SK-N-MC (cell line): ENCODE data around the gene RANBP9.

Experiments
- DNase-seq: peaks from one replicate; pipeline ENCODE4 v3.0.0-alpha.2; 2011; ENCODE audit warnings: low read depth, low spot score
- H3K27ac ChIP-seq: fragments of 200-600 bp; sonication (generic); 2 replicates; pipeline ENCODE4 v1.5.1; 2016; ENCODE audit warnings: mixed run types
- H3K36me3 ChIP-seq: fragments of 200-600 bp; sonication (generic); 2 replicates; pipeline ENCODE4 v1.6.1; 2017; ENCODE audit warnings: antibody characterized with exemption, low read length, mixed read lengths; ENCODE audit not compliant: insufficient read depth
- H3K4me3 ChIP-seq: fragments of 200-600 bp; sonication (generic); 2 replicates; pipeline ENCODE4 v1.5.1; 2016
- H3K9ac ChIP-seq: fragments of 200-600 bp; sonication (generic); 2 replicates; pipeline ENCODE4 v1.8.0; 2017; ENCODE audit warnings: mixed run types, mixed read lengths; ENCODE audit not compliant: insufficient read length
- H3K9me3 ChIP-seq: fragments of 200-600 bp; sonication (generic); 2 replicates; pipeline ENCODE4 v1.6.1; 2017; ENCODE audit warnings: low read depth, mild to moderate bottlenecking, antibody characterized with exemption, low read length, moderate library complexity, mixed read lengths
- EZH2 ChIP-seq: fragments of 200-600 bp; sonication (generic); IDR thresholded peaks from one replicate; pipeline ENCODE4 v1.6.1; 2017; ENCODE audit warnings: antibody characterized with exemption
- FOXP2 ChIP-seq: optimal IDR thresholded peaks from 2 replicates; pipeline ENCODE3; 2011; ENCODE audit warnings: mild to moderate bottlenecking, moderate library complexity; ENCODE audit not compliant: insufficient read depth; ENCODE audit errors: extremely low read length, control extremely low read depth
- POLR2AphosphoS5 ChIP-seq: IDR thresholded peaks from 2 replicates; pipeline ENCODE4 v1.6.1; 2012; ENCODE audit warnings: mild to moderate bottlenecking, low read depth, low read length, borderline replicate concordance

RANBP9 gene

GRCh38 chr6:13638014-13638413 is 73.6 kb downstream of the RANBP9 start:
- no peaks in the 10 kb centered on the region for H3K9me3 ChIP-seq
- H3K27ac ChIP-seq, result no peak overlapping the region
- no peak for DNase-seq
- H3K36me3 ChIP-seq, result peaks cover 70% of the 10 kb centered on the region
- no peak overlapping the region for H3K4me3 ChIP-seq
- H3K9ac ChIP-seq, result no peak overlapping the region
- TF ChIP-seq EZH2, result no peak
- TF ChIP-seq FOXP2, result no peak
- TF ChIP-seq POLR2AphosphoS5, result no peak

- TF ChIP-seq EZH2, result no peak
- no peak for TF ChIP-seq FOXP2
- no peak for TF ChIP-seq POLR2AphosphoS5
- Histone ChIP-seq H3K9me3 (no peaks in the 10 kb centered on the region), H3K4me3 (no peak overlapping the region), H3K9ac (no peak overlapping the region), H3K36me3 (peaks cover 76% of the 10 kb centered on the region), H3K27ac (no peak overlapping the region)
- DNase-seq, result no peak
Measured at GRCh38 chr6:13635948-13636658, 75.5 kb downstream of the RANBP9 start.

GRCh38 chr6:13633343-13633742 is 78.3 kb downstream of the RANBP9 start:
- no peak overlapping the region for H3K9ac ChIP-seq
- H3K27ac ChIP-seq, result no peak overlapping the region
- H3K4me3 ChIP-seq, result no peak overlapping the region
- TF ChIP-seq EZH2, result no peak
- TF ChIP-seq FOXP2, result no peak
- TF ChIP-seq POLR2AphosphoS5, result no peak
- no peaks in the 10 kb centered on the region for H3K9me3 ChIP-seq
- H3K36me3 ChIP-seq, result peaks cover 76% of the 10 kb centered on the region
- DNase-seq, result no peak

GRCh38 chr6:13630499-13630898 is 81.1 kb downstream of the RANBP9 start:
- TF ChIP-seq EZH2 (no peak), POLR2AphosphoS5 (no peak), FOXP2 (no peak)
- no peaks in the 10 kb centered on the region for H3K9me3 ChIP-seq
- no peak for DNase-seq
- peaks cover 85% of the 10 kb centered on the region for H3K36me3 ChIP-seq
- 0 out of 2 replicates have a peak overlapping the region, but pooled peaks have one; percentile 10 for H3K27ac ChIP-seq
- H3K4me3 ChIP-seq, result no peak overlapping the region
- H3K9ac ChIP-seq, result no peak overlapping the region

- Histone ChIP-seq H3K4me3 (no peak overlapping the region), H3K9ac (no peak overlapping the region), H3K9me3 (no peaks in the 10 kb centered on the region), H3K36me3 (peaks cover 87% of the 10 kb centered on the region), H3K27ac (no peak overlapping the region)
- TF ChIP-seq POLR2AphosphoS5, result no peak
- no peak for TF ChIP-seq FOXP2
- TF ChIP-seq EZH2, result no peak
- no peak for DNase-seq
Measured at GRCh38 chr6:13629459-13630116, 82.0 kb downstream of the RANBP9 start.

GRCh38 chr6:13624871-13625288 is 86.8 kb downstream of the RANBP9 start:
- Histone ChIP-seq H3K36me3 (peaks cover 95% of the 10 kb centered on the region), H3K9ac (no peak overlapping the region), H3K4me3 (no peak overlapping the region), H3K27ac (no peak overlapping the region; the same call in 1 of the 2 replicates), H3K9me3 (no peaks in the 10 kb centered on the region)
- TF ChIP-seq FOXP2 (no peak), POLR2AphosphoS5 (peak; percentile 1; the same call in 1 of the 2 replicates)
- DNase-seq, result no peak

GRCh38 chr6:13617066-13617465 is 94.6 kb downstream of the RANBP9 start:
- TF ChIP-seq EZH2, result no peak
- no peak for TF ChIP-seq POLR2AphosphoS5
- TF ChIP-seq FOXP2, result no peak
- no peak for DNase-seq
- peak overlapping the region; percentile 92 for H3K9ac ChIP-seq
- H3K27ac ChIP-seq, result 0 out of 2 replicates have a peak overlapping the region, but pooled peaks have one; percentile 22
- H3K9me3 ChIP-seq, result no peaks in the 10 kb centered on the region
- peaks cover 56% of the 10 kb centered on the region for H3K36me3 ChIP-seq
- peak overlapping the region; percentile 99 for H3K4me3 ChIP-seq

GRCh38 chr6:13615792-13616120 is 95.9 kb downstream of the RANBP9 start:
- Histone ChIP-seq H3K4me3 (peak overlapping the region; percentile 99), H3K36me3 (peaks cover 43% of the 10 kb centered on the region), H3K9me3 (no peaks in the 10 kb centered on the region), H3K9ac (peak overlapping the region; percentile 92), H3K27ac (peak overlapping the region; percentile 67)
- TF ChIP-seq EZH2 (no peak), FOXP2 (no peak), POLR2AphosphoS5 (no peak)
- no peak for DNase-seq
